IPS-20b (cell line): ENCODE data around the gene PTPRK.

Experiments used
- H3K27ac ChIP-seq: one replicate; pipeline ENCODE4 v1.5.1; 2013; ENCODE audit warnings: low read length
- H3K27me3 ChIP-seq: 2 replicates; pipeline ENCODE4 v1.6.1; 2013; ENCODE audit warnings: mild to moderate bottlenecking, low read length, inconsistent platforms; ENCODE audit not compliant: insufficient read depth
- H3K36me3 ChIP-seq: 2 replicates; pipeline ENCODE4 v1.6.1; 2013; ENCODE audit warnings: low read depth, mild to moderate bottlenecking, inconsistent platforms, low read length, moderate library complexity; ENCODE audit not compliant: insufficient read depth
- H3K4me1 ChIP-seq: 2 replicates; pipeline ENCODE4 v1.6.1; 2013; ENCODE audit warnings: mild to moderate bottlenecking, control low read depth, inconsistent platforms, low read length, moderate library complexity; ENCODE audit not compliant: insufficient read depth
- H3K4me3 ChIP-seq: 2 replicates; pipeline ENCODE4 v1.5.1; 2013; ENCODE audit warnings: mild to moderate bottlenecking, low read length, inconsistent platforms
- H3K9ac ChIP-seq: 2 replicates; pipeline ENCODE4 v1.6.1; 2013; ENCODE audit warnings: low read depth, mild to moderate bottlenecking, inconsistent platforms, low read length, moderate library complexity
- H3K9me3 ChIP-seq: 2 replicates; pipeline ENCODE4 v1.6.1; 2013; ENCODE audit warnings: mild to moderate bottlenecking, low read depth, low read length, inconsistent platforms; ENCODE audit not compliant: insufficient read depth

The PTPRK gene

GRCh38 chr6:128250370-128251070, 269.9 kb downstream of the PTPRK start:
- H3K27me3 ChIP-seq, result no peaks in the 10 kb centered on the region
- no peak overlapping the region for H3K4me3 ChIP-seq
- no peak overlapping the region for H3K9ac ChIP-seq
- H3K27ac ChIP-seq, result no peak overlapping the region
- peaks cover 7% of the 10 kb centered on the region for H3K4me1 ChIP-seq
- no peaks in the 10 kb centered on the region for H3K9me3 ChIP-seq
- H3K36me3 ChIP-seq, result no peaks in the 10 kb centered on the region

DNA sequence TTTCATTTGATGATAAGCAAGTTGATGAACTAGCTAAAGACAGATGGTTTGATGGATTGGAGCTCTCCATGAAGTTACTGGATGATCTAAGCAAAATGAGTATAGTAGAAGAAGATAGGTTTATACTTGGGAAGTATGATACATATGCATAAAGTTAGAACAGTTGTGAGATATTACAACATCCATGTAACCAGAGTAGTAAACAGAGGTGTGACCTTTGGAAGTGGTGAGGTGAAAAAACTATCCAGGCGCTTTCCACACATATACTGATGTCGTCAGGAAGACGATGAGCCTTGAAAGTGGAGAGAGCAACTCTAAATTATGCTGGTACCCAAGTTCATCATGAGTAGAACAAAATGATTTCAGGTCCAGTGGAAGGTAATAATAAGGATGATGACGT, 271.0 kb downstream of the PTPRK start:
- H3K27ac ChIP-seq, result no peak overlapping the region
- no peak overlapping the region for H3K9ac ChIP-seq
- no peaks in the 10 kb centered on the region for H3K9me3 ChIP-seq
- no peaks in the 10 kb centered on the region for H3K27me3 ChIP-seq
- H3K4me3 ChIP-seq, result no peak overlapping the region
- no peaks in the 10 kb centered on the region for H3K36me3 ChIP-seq
- peaks cover 7% of the 10 kb centered on the region for H3K4me1 ChIP-seq

- H3K4me3 ChIP-seq, result no peak overlapping the region
- H3K36me3 ChIP-seq, result 0 out of 2 replicates have a peak, but pooled peaks cover 6% of the 10 kb centered on the region
- H3K27me3 ChIP-seq, result no peaks in the 10 kb centered on the region
- H3K4me1 ChIP-seq, result 0 out of 2 replicates have a peak, but pooled peaks cover under 1% of the 10 kb centered on the region
- H3K27ac ChIP-seq, result no peak overlapping the region
- no peaks in the 10 kb centered on the region for H3K9me3 ChIP-seq
- no peak overlapping the region for H3K9ac ChIP-seq
Measured at GRCh38 chr6:128246472-128247260, 273.7 kb downstream of the PTPRK start.

GRCh38 chr6:128244751-128245405, 275.5 kb downstream of the PTPRK start:
- no peaks in the 10 kb centered on the region for H3K9me3 ChIP-seq
- H3K27ac ChIP-seq, result no peak overlapping the region
- no peaks in the 10 kb centered on the region for H3K4me1 ChIP-seq
- no peak overlapping the region for H3K4me3 ChIP-seq
- H3K27me3 ChIP-seq, result no peaks in the 10 kb centered on the region
- peaks cover 7% of the 10 kb centered on the region; the same call in 1 of the 2 replicates for H3K36me3 ChIP-seq
- H3K9ac ChIP-seq, result no peak overlapping the region

- Histone ChIP-seq H3K9ac (no peak overlapping the region), H3K4me3 (no peak overlapping the region), H3K27ac (no peak overlapping the region), H3K27me3 (no peaks in the 10 kb centered on the region), H3K4me1 (peaks cover 8% of the 10 kb centered on the region; the same call in 1 of the 2 replicates), H3K9me3 (no peaks in the 10 kb centered on the region), H3K36me3 (peaks cover 9% of the 10 kb centered on the region; the same call in 1 of the 2 replicates)
Measured at GRCh38 chr6:128242765-128243403, 277.5 kb downstream of the PTPRK start.

DNA sequence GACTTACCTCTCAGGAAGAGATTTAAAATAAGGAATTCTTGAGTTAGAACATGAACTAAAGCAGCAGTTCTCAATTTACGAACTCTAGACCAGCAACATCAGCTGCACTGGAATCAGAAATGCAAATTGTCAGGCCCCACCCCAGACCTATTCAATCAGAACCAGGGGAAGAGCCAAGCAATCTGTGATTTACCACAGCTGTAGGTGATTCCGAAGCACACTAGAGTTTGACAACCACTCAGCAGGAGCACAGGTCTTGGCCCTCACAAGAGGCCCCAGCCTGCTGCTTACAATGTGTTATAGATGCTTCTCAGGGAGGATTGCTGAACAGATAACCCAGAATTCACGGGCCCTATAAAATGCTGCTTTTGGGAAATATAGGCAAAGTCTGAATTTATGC, 279.2 kb downstream of the PTPRK start:
- Histone ChIP-seq H3K27me3 (no peaks in the 10 kb centered on the region), H3K4me1 (peaks cover 8% of the 10 kb centered on the region; the same call in 1 of the 2 replicates), H3K4me3 (no peak overlapping the region), H3K9ac (no peak overlapping the region), H3K36me3 (peaks cover 9% of the 10 kb centered on the region; the same call in 1 of the 2 replicates), H3K9me3 (no peaks in the 10 kb centered on the region), H3K27ac (no peak overlapping the region)

DNA sequence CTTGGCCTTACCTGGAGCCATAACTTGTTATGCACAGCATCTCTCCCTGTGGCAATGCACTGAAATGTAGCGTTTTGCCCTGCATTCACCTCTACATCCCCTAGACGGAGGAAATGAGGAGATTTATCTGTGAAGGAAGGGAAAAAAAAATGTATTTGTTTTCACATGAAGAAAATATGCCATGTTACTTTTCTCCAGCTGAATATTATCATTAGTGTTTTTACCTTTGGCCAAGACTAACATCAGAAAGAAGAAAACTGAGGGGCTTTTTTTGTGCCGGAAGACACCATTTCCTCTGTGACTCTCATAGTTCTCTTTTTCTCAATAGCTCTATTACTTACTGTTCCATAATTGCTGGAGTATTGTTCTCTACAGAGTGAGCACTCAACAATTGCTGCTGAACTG, 280.4 kb downstream of the PTPRK start:
- Histone ChIP-seq H3K4me1 (peaks cover 8% of the 10 kb centered on the region; the same call in 1 of the 2 replicates), H3K27ac (no peak overlapping the region), H3K9ac (no peak overlapping the region), H3K9me3 (no peaks in the 10 kb centered on the region), H3K36me3 (peaks cover 9% of the 10 kb centered on the region; the same call in 1 of the 2 replicates), H3K4me3 (no peak overlapping the region), H3K27me3 (no peaks in the 10 kb centered on the region)

DNA sequence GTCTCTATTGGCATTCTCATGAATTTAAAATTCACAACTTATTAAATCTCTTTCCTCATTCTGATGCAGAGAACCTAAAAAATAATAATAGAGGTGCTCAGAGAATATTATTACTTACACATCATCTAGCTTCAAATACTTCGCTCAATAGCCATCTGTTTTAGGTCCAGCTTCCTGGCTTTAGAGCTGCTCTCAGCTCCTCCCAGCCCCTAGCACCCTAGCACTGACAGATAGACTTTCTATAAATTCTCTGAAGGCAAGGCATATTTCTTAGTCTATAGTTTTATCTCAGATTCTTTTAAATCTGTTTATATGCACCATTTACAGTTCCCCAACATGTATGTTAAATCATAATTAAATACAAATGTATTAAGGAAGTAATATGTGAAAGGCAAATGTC, 281.3 kb downstream of the PTPRK start:
- Histone ChIP-seq H3K27ac (no peak overlapping the region), H3K9me3 (no peaks in the 10 kb centered on the region), H3K27me3 (no peaks in the 10 kb centered on the region), H3K9ac (no peak overlapping the region), H3K4me3 (no peak overlapping the region), H3K4me1 (peaks cover 8% of the 10 kb centered on the region; the same call in 1 of the 2 replicates), H3K36me3 (peaks cover 9% of the 10 kb centered on the region; the same call in 1 of the 2 replicates)

DNA sequence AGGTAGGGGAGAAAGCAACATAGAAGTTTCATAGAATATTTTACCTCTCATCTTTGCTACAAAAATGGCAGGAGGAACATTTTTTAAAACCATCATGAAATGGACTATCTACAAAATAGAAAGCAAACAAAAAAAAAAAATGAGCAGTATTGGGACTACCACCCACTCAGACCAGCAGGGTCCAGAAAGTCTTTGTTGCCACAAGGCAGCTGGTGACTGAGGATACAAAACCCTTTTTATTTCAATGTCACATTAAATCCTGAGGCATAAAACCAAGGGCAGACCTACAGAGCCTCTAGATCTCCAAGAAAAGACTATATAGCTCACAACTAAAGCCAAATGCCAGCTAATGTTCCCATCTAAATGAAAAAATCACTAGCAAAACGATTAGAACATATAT, 282.2 kb downstream of the PTPRK start:
- no peak overlapping the region for H3K27ac ChIP-seq

DNA sequence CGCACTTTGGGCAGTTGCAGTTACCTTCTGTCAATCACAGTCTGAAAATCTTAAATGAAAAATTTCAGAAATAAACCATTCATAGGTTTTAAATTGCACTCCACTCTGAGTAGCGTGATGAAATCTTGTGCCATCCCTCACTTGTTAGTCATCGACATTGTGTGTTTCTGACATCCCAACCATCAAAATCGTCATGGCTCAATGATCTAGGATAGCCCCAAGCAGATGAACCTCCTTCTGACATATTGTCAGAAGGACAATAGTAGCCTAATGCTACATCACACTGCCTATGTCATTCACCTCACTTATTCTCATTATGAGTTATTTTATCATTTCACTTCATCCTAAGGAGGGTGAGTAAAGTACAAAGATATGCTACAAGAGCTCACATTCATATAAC, 284.8 kb downstream of the PTPRK start:
- Histone ChIP-seq H3K9me3 (no peaks in the 10 kb centered on the region), H3K4me1 (peaks cover 8% of the 10 kb centered on the region; the same call in 1 of the 2 replicates), H3K27me3 (no peaks in the 10 kb centered on the region), H3K9ac (no peak overlapping the region), H3K4me3 (no peak overlapping the region), H3K36me3 (peaks cover 3% of the 10 kb centered on the region; the same call in 1 of the 2 replicates), H3K27ac (no peak overlapping the region)

More for the DNA sequence above, 282.2 kb downstream of the PTPRK start:
- Histone ChIP-seq H3K4me1 (peaks cover 8% of the 10 kb centered on the region; the same call in 1 of the 2 replicates), H3K9me3 (no peaks in the 10 kb centered on the region), H3K9ac (no peak overlapping the region), H3K36me3 (peaks cover 9% of the 10 kb centered on the region; the same call in 1 of the 2 replicates), H3K4me3 (no peak overlapping the region), H3K27me3 (no peaks in the 10 kb centered on the region)

GRCh38 chr6:128233531-128233930, 286.9 kb downstream of the PTPRK start:
- Histone ChIP-seq H3K9me3 (no peaks in the 10 kb centered on the region), H3K36me3 (no peaks in the 10 kb centered on the region), H3K4me3 (no peak overlapping the region), H3K27ac (no peak overlapping the region), H3K4me1 (peaks cover 6% of the 10 kb centered on the region; the same call in 1 of the 2 replicates), H3K27me3 (no peaks in the 10 kb centered on the region), H3K9ac (no peak overlapping the region)
